MM.1S (cell line): Measurements from ENCODE around the gene CBLN3.

ENCODE experiments used
- DNase-seq: peaks from one replicate; pipeline ENCODE4 v3.0.0-alpha.2; 2015
- H2AFZ ChIP-seq: fragments of 300-600 bp; sonication (generic); 2 replicates; pipeline ENCODE4 v1.6.0; 2016; ENCODE audit warnings: antibody characterized with exemption, low read length
- H3F3A ChIP-seq: fragments of 300-600 bp; sonication (generic); 2 replicates; pipeline ENCODE4 v1.6.1; 2016; ENCODE audit warnings: mild to moderate bottlenecking, antibody characterized with exemption, low read length, moderate library complexity, mixed read lengths; ENCODE audit not compliant: insufficient read depth
- H3K27ac ChIP-seq: fragments of 300-600 bp; sonication (generic); 2 replicates; pipeline ENCODE4 v1.5.1; 2016; ENCODE audit warnings: mild to moderate bottlenecking, low read length
- H3K27me3 ChIP-seq: fragments of 300-600 bp; sonication (generic); replicated peaks from 2 replicates; pipeline ENCODE4 v1.6.0; 2016; ENCODE audit warnings: low read length; ENCODE audit not compliant: insufficient read depth
- H3K36me3 ChIP-seq: fragments of 300-600 bp; sonication (generic); replicated peaks from 2 replicates; pipeline ENCODE4 v1.6.1; 2016; ENCODE audit warnings: mild to moderate bottlenecking, low read length, mixed read lengths; ENCODE audit not compliant: insufficient read depth
- H3K4me1 ChIP-seq: fragments of 300-600 bp; sonication (generic); 2 replicates; pipeline ENCODE4 v1.6.1; 2016; ENCODE audit warnings: low read length, mixed read lengths
- H3K4me2 ChIP-seq: fragments of 300-600 bp; sonication (generic); 2 replicates; pipeline ENCODE4 v1.6.0; 2016; ENCODE audit warnings: low read depth, low read length
- H3K4me3 ChIP-seq: fragments of 300-600 bp; sonication (generic); 2 replicates; pipeline ENCODE4 v1.5.1; 2016; ENCODE audit warnings: low read length, mixed read lengths
- H3K79me2 ChIP-seq: fragments of 300-600 bp; sonication (generic); 2 replicates; pipeline ENCODE4 v1.6.1; 2016; ENCODE audit warnings: mixed run types, low read length, mixed read lengths
- H3K9ac ChIP-seq: fragments of 300-600 bp; sonication (generic); 2 replicates; pipeline ENCODE4 v1.6.1; 2016; ENCODE audit warnings: low read length, mixed read lengths
- H3K9me2 ChIP-seq: fragments of 300-600 bp; sonication (generic); replicated peaks from 2 replicates; pipeline ENCODE4 v1.6.1; 2016; ENCODE audit warnings: mild to moderate bottlenecking, low read length, mixed read lengths; ENCODE audit not compliant: insufficient read depth
- H3K9me3 ChIP-seq: fragments of 300-600 bp; sonication (generic); replicated peaks from 2 replicates; pipeline ENCODE4 v1.6.1; 2016; ENCODE audit warnings: mild to moderate bottlenecking, low read length, mixed read lengths; ENCODE audit not compliant: insufficient read depth
- H4K20me1 ChIP-seq: fragments of 300-600 bp; sonication (generic); 2 replicates; pipeline ENCODE4 v1.6.1; 2016; ENCODE audit warnings: mild to moderate bottlenecking, low read length, moderate library complexity, mixed read lengths; ENCODE audit not compliant: insufficient read depth
- CTCF ChIP-seq: fragments of 300-600 bp; sonication (generic); IDR thresholded peaks from 2 replicates; pipeline ENCODE4 v1.5.1; 2016; ENCODE audit warnings: antibody characterized with exemption, low read length, mixed read lengths
- EZH2 ChIP-seq: fragments of 300-600 bp; sonication (generic); optimal IDR thresholded peaks from 2 replicates; pipeline ENCODE3; 2017; ENCODE audit warnings: low read depth, mild to moderate bottlenecking, antibody characterized with exemption, low read length, mixed read lengths
- EZH2phosphoT487 ChIP-seq: fragments of 300-600 bp; sonication (generic); IDR thresholded peaks from 2 replicates; pipeline ENCODE4 v1.6.1; 2018; ENCODE audit warnings: antibody characterized with exemption, low read length

CBLN3 gene

GRCh38 chr14:24395609-24396582, 33.6 kb downstream of the CBLN3 start:
- no peak for DNase-seq
- Histone ChIP-seq H3K4me3 (no peak overlapping the region), H3K4me2 (no peak overlapping the region), H3K27ac (no peak overlapping the region), H3K36me3 (no peaks in the 10 kb centered on the region), H3K4me1 (no peaks in the 10 kb centered on the region), H3K9me2 (no peaks in the 10 kb centered on the region), H2AFZ (no peak overlapping the region), H3K9me3 (no peaks in the 10 kb centered on the region), H3K9ac (no peak overlapping the region), H3K79me2 (no peaks in the 10 kb centered on the region), H3K27me3 (no peaks in the 10 kb centered on the region), H3F3A (no peaks in the 10 kb centered on the region), H4K20me1 (no peaks in the 10 kb centered on the region)
- TF ChIP-seq EZH2 (no peak), EZH2phosphoT487 (no peak), CTCF (no peak)

- no peaks in the 10 kb centered on the region for H3K9me2 ChIP-seq
- DNase-seq, result no peak
- H3K4me3 ChIP-seq, result no peak overlapping the region
- no peak overlapping the region for H3K27ac ChIP-seq
- H3K36me3 ChIP-seq, result no peaks in the 10 kb centered on the region
- H3K9ac ChIP-seq, result no peak overlapping the region
- H3K4me2 ChIP-seq, result no peak overlapping the region
- H3K4me1 ChIP-seq, result no peaks in the 10 kb centered on the region
- no peaks in the 10 kb centered on the region for H4K20me1 ChIP-seq
- H3K9me3 ChIP-seq, result no peaks in the 10 kb centered on the region
- no peaks in the 10 kb centered on the region for H3K79me2 ChIP-seq
- no peak for TF ChIP-seq CTCF
- no peak for TF ChIP-seq EZH2phosphoT487
- TF ChIP-seq EZH2, result no peak
- H2AFZ ChIP-seq, result no peak overlapping the region
- H3K27me3 ChIP-seq, result no peaks in the 10 kb centered on the region
- no peaks in the 10 kb centered on the region for H3F3A ChIP-seq
Measured at GRCh38 chr14:24394275-24394674, 35.2 kb downstream of the CBLN3 start.

- Histone ChIP-seq H3K27me3 (no peaks in the 10 kb centered on the region), H3K9me2 (no peaks in the 10 kb centered on the region), H3K79me2 (no peaks in the 10 kb centered on the region), H3K4me1 (no peaks in the 10 kb centered on the region), H2AFZ (no peak overlapping the region), H3K9me3 (no peaks in the 10 kb centered on the region), H4K20me1 (no peaks in the 10 kb centered on the region), H3K36me3 (no peaks in the 10 kb centered on the region), H3K27ac (no peak overlapping the region), H3K9ac (no peak overlapping the region), H3K4me2 (no peak overlapping the region), H3K4me3 (no peak overlapping the region), H3F3A (no peaks in the 10 kb centered on the region)
- DNase-seq, result no peak
- TF ChIP-seq EZH2, result no peak
- no peak for TF ChIP-seq EZH2phosphoT487
- TF ChIP-seq CTCF, result no peak
Measured at GRCh38 chr14:24392325-24393091, 37.0 kb downstream of the CBLN3 start.
